ENCODE results near the gene CHRND. TPM values are rescaled to one million over a fixed set of nuclear protein-coding genes. Genes with fewer than 3 reads are reported as not detected.
"Not testable (repeated sequence)": the region's sequence is repeated elsewhere in the genome, so short reads cannot be mapped to it uniquely, and the experiment has no call there.

The CHRND gene
- polyA plus RNA-seq, 3 donors, result not detected

- Histone ChIP-seq H2AFZ (ENCODE audit: insufficient read depth, low read depth, low read length, poor library complexity, severe bottlenecking) (no peak overlapping the region), H3K27ac (ENCODE audit: low read depth in 1 of 2, low read length in 2 of 2) (no peak overlapping the region), H3K4me1 (ENCODE audit: control insufficient read depth in 1 of 2, insufficient read depth in 2 of 2, low read length in 2 of 2) (no peaks in the 10 kb centered on the region), H3K9me3 (replicated peaks in 1 of 2; ENCODE audit: control insufficient read depth in 1 of 2, insufficient read depth in 1 of 2, low read length in 2 of 2) (no peaks in the 10 kb centered on the region), H3K9ac (ENCODE audit: insufficient read depth, low read length, poor library complexity, severe bottlenecking) (no peak overlapping the region), H3K4me3 (replicated peaks in 1 of 3; ENCODE audit: low read depth in 2 of 3, low read length in 3 of 3) (no peak overlapping the region), H3K27me3 (ENCODE audit: control insufficient read depth in 2 of 2, insufficient read depth in 2 of 2, low read length in 2 of 2) (no peaks in the 10 kb centered on the region), H3K79me2 (ENCODE audit: insufficient read depth, low read length) (no peaks in the 10 kb centered on the region), H3K36me3 (replicated peaks in 1 of 2; ENCODE audit: control insufficient read depth in 1 of 2, insufficient read depth in 2 of 2, low read length in 2 of 2) (peaks cover 92 to 99% of the 10 kb centered on the region in 2 donors), H4K20me1 (ENCODE audit: insufficient read depth, low read length) (peaks cover 58% of the 10 kb centered on the region), H3K4me2 (replicated peaks; ENCODE audit: extremely low read depth, low read length, poor library complexity, severe bottlenecking) (no peak overlapping the region)
- Mint-ChIP-seq H3K4me3 (no peak overlapping the region), H3K36me3 (peaks cover 95 to 100% of the 10 kb centered on the region in 2 donors), H3K27ac (no peak overlapping the region), H3K27me3 (ENCODE audit: low read depth in 3 of 3) (peaks cover 0 to 4% (median 0%) of the 10 kb centered on the region in 3 donors), H3K9me3 (peaks cover 0 to 1% (median 0%) of the 10 kb centered on the region in 7 donors), H3K4me1 (peaks cover 4% of the 10 kb centered on the region)
- intact Hi-C loops (cut with micrococcal nuclease), result no loop called here
- peak in 2 of 3 donors; percentile 8 to 28 for DNase-seq
- TF ChIP-seq CTCF (IDR thresholded peaks at IDR 0.05), result no peak
- 54% methylated on average over 2 of the region's 5 CpGs for WGBS (ENCODE audit: insufficient coverage)
Observed at GRCh38 chr2:232568161-232568560, 42.2 kb downstream of the CHRND start.

- TF ChIP-seq CTCF (IDR thresholded peaks at IDR 0.05), result no peak
- Mint-ChIP-seq H3K9me3 (peaks cover 0 to 1% (median 0%) of the 10 kb centered on the region in 7 donors), H3K27ac (peak overlapping the region in 1 of 7 donors; percentile 10), H3K27me3 (ENCODE audit: low read depth in 3 of 3) (peaks cover 0 to 1% (median 0%) of the 10 kb centered on the region in 3 donors), H3K36me3 (peaks cover 94 to 99% of the 10 kb centered on the region in 2 donors), H3K4me1 (peaks cover 4% of the 10 kb centered on the region), H3K4me3 (no peak overlapping the region)
- DNase-seq, result no peak
- peaks cover 92 to 100% of the 10 kb centered on the region in 2 donors for H3K36me3 ChIP-seq (replicated peaks in 1 of 2; ENCODE audit: control insufficient read depth in 1 of 2, insufficient read depth in 2 of 2, low read length in 2 of 2)
- no peaks in the 10 kb centered on the region for H3K9me3 ChIP-seq (replicated peaks in 1 of 2; ENCODE audit: control insufficient read depth in 1 of 2, insufficient read depth in 1 of 2, low read length in 2 of 2)
- peaks cover 54% of the 10 kb centered on the region for H4K20me1 ChIP-seq (ENCODE audit: insufficient read depth, low read length)
- H3K4me1 ChIP-seq (ENCODE audit: control insufficient read depth in 1 of 2, insufficient read depth in 2 of 2, low read length in 2 of 2), result no peaks in the 10 kb centered on the region
- H3K9ac ChIP-seq (ENCODE audit: insufficient read depth, low read length, poor library complexity, severe bottlenecking), result no peak overlapping the region
- H2AFZ ChIP-seq (ENCODE audit: insufficient read depth, low read depth, low read length, poor library complexity, severe bottlenecking), result no peak overlapping the region
- WGBS (ENCODE audit: insufficient coverage), result no CpG with 5 or more reads among the region's 9 CpGs
- H3K27ac ChIP-seq (ENCODE audit: low read depth in 1 of 2, low read length in 2 of 2), result peak overlapping the region in 1 of 2 donors; percentile 31
- no peaks in the 10 kb centered on the region for H3K79me2 ChIP-seq (ENCODE audit: insufficient read depth, low read length)
- intact Hi-C loops (cut with micrococcal nuclease), result no loop called here
- H3K4me3 ChIP-seq (replicated peaks in 1 of 3; ENCODE audit: low read depth in 2 of 3, low read length in 3 of 3), result no peak overlapping the region
- no peaks in the 10 kb centered on the region for H3K27me3 ChIP-seq (ENCODE audit: control insufficient read depth in 2 of 2, insufficient read depth in 2 of 2, low read length in 2 of 2)
- no peak overlapping the region for H3K4me2 ChIP-seq (replicated peaks; ENCODE audit: extremely low read depth, low read length, poor library complexity, severe bottlenecking)
Observed at GRCh38 chr2:232569541-232569940, 43.6 kb downstream of the CHRND start.

- H3K4me1 Mint-ChIP-seq; intact Hi-C loops (cut with micrococcal nuclease); H3K9me3 ChIP-seq (replicated peaks in 1 of 2; ENCODE audit: control insufficient read depth in 1 of 2, insufficient read depth in 1 of 2, low read length in 2 of 2); H3K79me2 ChIP-seq (ENCODE audit: insufficient read depth, low read length); H3K4me1 ChIP-seq (ENCODE audit: control insufficient read depth in 1 of 2, insufficient read depth in 2 of 2, low read length in 2 of 2); H3K4me3 ChIP-seq (replicated peaks in 1 of 3; ENCODE audit: low read depth in 2 of 3, low read length in 3 of 3); H3K27me3 ChIP-seq (ENCODE audit: control insufficient read depth in 2 of 2, insufficient read depth in 2 of 2, low read length in 2 of 2); H3K27ac Mint-ChIP-seq; H3K4me3 Mint-ChIP-seq; H3K9me3 Mint-ChIP-seq; H2AFZ ChIP-seq (ENCODE audit: insufficient read depth, low read depth, low read length, poor library complexity, severe bottlenecking); H3K9ac ChIP-seq (ENCODE audit: insufficient read depth, low read length, poor library complexity, severe bottlenecking); H3K27me3 Mint-ChIP-seq (ENCODE audit: low read depth in 3 of 3); H3K27ac ChIP-seq (ENCODE audit: low read depth in 1 of 2, low read length in 2 of 2); H3K4me2 ChIP-seq (replicated peaks; ENCODE audit: extremely low read depth, low read length, poor library complexity, severe bottlenecking); DNase-seq: not testable (repeated sequence)
- WGBS (ENCODE audit: insufficient coverage), result 96% methylated on average over 3 of the region's 6 CpGs
- peaks cover 54% of the 10 kb centered on the region for H4K20me1 ChIP-seq (ENCODE audit: insufficient read depth, low read length)
- H3K36me3 Mint-ChIP-seq, result peaks cover 93 to 99% of the 10 kb centered on the region in 2 donors
- H3K36me3 ChIP-seq (replicated peaks in 1 of 2; ENCODE audit: control insufficient read depth in 1 of 2, insufficient read depth in 2 of 2, low read length in 2 of 2), result peaks cover 90 to 100% of the 10 kb centered on the region in 2 donors
Observed at GRCh38 chr2:232570481-232570880, 44.5 kb downstream of the CHRND start.
